HCT116 (cell line): ENCODE data around the gene XRCC3. TPM values are rescaled to one million over a fixed set of nuclear protein-coding genes. Genes with fewer than 3 reads are reported as not detected.

ENCODE experiments used
- total RNA-seq: library from RNA; stranded (reverse); gene quantifications from one replicate; pipeline ENCODE4 v1.2.1, GENCODE V29; 2021; ENCODE audit not compliant: unreplicated experiment

The XRCC3 gene
- total RNA-seq, 1 experiment from 2014 or later: 48.7 TPM

Other genes with a start within 250 kb of the XRCC3 start
- gene CKB, start 192.6 kb downstream of the XRCC3 start, total RNA-seq: 605 TPM
- 14.9 TPM for gene TRMT61A, start 186.3 kb downstream of the XRCC3 start, total RNA-seq
- 27.0 TPM for gene BAG5, start 152.8 kb downstream of the XRCC3 start, total RNA-seq
- gene COA8, start 152.5 kb downstream of the XRCC3 start, total RNA-seq: 29.4 TPM
- 121 TPM for gene KLC1, start 86.2 kb downstream of the XRCC3 start, total RNA-seq
- gene ZFYVE21, start 359 bp upstream of the XRCC3 start, total RNA-seq: 31.3 TPM
- gene PPP1R13B, start 132.1 kb upstream of the XRCC3 start, total RNA-seq: 17.8 TPM
- not detected for gene TDRD9, start 213.0 kb upstream of the XRCC3 start, total RNA-seq
- gene RD3L, start 227.1 kb upstream of the XRCC3 start, total RNA-seq: not detected